Activated naive CD4-positive, alpha-beta T cell treated with anti-CD3 and anti-CD28 coated beads, Interleukin-2, amount 50 U/mL, for 16 hours (primary cell): ENCODE results near the gene LRRC23.

Experiments used
- DNase-seq: peaks from one replicate; pipeline ENCODE4 v3.0.0-alpha.2; 2020

The LRRC23 gene

DNA sequence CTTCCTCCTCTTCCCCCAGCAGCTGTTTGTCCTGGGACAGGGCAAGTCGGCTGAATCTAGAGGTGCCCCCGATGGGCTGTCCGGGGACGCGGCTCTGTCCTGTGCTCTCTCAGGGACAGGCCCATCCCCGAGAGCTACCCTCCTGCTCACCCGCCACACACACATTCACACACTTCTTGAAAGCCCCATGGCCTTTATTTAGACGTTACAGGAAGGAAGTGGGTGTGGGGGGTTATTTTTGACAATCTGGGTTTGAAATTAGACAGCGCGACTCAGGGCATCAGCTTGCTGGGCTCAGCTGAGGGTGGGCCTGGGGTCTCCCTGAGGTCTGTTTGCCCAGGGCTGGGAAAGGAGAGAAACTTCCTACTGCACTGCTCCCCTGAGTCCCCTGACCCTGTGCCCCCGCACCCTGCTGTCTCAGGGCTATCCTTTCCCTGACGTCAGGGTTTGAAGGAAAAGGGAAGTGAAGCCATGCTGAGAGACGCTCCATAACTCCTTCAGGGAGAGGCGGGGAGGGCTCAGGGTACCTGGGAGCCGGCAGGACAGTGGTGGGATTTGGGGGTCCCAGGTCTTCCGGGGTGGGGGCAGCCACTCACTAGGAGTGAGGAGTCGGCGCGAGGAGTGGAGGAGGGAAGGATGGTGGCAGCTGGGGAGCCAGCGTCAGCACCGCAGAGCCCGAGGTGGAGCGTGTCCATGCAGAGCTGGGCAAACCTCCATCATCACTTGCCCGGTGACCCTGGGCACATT, 54.6 kb downstream of the LRRC23 start:
- peak; percentile 61 for DNase-seq

DNA sequence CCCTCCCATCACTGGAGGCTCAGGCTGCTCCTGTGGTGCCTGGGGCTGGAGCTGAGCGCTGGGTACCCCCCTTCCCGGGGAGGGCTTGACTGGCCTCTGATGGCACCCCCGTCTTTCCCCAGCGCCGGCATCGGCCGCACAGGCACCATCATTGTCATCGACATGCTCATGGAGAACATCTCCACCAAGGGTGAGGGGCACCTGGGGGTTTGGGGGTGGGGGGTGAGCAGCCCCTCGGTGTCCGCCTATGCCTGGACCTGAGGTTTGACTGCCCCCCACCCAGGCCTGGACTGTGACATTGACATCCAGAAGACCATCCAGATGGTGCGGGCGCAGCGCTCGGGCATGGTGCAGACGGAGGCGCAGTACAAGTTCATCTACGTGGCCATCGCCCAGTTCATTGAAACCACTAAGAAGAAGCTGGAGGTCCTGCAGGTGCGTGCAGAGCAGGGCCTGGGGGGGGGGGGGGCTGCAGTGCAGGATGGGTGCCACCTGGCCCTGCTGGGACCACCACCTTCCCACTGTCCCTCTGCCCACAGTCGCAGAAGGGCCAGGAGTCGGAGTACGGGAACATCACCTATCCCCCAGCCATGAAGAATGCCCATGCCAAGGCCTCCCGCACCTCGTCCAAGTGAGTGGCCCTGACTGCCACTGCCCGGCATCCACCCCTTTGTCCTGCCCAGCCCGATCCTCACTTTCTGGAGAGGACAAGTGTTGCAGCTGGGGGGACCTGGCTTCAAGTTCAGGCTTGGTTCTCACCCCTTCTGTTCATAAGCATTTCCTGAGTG, 55.4 kb downstream of the LRRC23 start:
- no peak for DNase-seq

DNA sequence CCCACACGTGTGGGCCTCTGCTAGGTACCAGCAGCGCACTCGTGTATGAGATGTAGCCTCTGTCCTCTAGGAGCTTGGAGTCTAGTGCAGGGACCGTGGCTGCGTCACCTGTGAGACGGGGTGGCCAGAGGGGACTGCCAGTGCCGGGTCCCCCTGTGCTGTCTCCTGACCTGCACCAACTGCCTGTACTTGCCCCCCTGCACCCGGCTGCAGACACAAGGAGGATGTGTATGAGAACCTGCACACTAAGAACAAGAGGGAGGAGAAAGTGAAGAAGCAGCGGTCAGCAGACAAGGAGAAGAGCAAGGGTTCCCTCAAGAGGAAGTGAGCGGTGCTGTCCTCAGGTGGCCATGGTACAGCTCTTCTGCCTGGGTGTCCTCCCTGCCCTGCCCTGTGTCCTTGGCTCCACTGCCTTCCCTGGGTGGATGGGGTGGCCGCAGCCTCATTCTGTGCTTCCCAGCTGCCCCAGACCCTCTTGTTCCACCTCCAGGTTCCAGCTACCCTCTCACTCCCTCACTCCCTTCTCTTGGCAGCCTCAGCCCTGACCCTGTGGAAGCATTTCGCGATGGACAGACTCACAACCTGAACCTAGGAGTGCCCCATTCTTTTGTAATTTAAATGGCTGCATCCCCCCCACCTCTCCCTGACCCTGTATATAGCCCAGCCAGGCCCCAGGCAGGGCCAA, 56.1 kb downstream of the LRRC23 start:
- DNase-seq = no peak

DNA sequence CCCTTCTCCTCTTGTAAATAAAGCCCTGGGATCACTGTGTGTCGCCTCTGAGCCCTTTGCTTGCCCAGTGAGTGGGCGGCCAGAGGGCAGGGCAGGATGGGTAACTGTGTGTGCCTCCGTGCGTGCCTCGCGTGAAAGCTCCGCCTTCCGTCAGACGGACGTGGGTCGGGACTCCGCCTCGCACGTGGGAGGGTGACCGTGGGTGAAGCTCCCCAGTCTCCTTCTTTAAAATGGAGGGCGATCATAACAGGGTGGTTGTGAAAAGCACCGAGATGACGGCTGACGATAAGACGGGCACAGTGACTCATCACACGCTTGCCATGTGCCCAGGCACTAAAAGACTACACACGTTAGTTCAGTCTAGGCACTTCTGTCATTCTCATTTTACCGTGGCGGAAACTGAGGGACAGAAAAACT, 56.7 kb downstream of the LRRC23 start:
- peak; percentile 95 for DNase-seq

DNA sequence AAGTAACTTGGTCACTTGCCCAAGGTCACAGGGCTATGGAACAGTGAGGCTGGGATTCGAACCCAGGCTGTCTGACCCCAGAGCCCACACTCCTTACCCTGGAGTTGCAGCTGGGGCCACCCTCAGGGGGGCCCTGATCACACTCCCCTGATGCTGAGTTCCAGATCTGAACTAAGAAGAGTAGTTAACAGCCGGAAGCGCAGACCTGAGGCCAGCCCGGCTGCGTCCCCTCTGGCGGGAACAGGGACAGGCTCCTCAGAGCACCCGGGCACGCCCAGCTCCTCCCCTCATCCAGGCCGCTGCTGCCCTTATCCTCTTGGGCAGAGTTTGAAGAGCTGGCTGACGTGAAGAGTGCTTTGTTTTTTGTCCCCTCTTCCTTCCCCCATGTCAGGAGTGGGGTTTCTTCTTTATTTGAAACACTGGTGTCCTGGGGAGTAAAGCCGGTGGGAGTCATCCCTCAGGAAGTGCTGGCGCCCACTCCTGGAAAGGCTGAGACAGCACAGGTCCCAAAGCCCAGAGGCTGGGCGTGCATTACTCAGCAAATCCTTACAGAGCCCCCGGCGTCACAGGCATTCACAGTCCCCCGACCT, 57.2 kb downstream of the LRRC23 start:
- DNase-seq = peak; percentile 60

DNA sequence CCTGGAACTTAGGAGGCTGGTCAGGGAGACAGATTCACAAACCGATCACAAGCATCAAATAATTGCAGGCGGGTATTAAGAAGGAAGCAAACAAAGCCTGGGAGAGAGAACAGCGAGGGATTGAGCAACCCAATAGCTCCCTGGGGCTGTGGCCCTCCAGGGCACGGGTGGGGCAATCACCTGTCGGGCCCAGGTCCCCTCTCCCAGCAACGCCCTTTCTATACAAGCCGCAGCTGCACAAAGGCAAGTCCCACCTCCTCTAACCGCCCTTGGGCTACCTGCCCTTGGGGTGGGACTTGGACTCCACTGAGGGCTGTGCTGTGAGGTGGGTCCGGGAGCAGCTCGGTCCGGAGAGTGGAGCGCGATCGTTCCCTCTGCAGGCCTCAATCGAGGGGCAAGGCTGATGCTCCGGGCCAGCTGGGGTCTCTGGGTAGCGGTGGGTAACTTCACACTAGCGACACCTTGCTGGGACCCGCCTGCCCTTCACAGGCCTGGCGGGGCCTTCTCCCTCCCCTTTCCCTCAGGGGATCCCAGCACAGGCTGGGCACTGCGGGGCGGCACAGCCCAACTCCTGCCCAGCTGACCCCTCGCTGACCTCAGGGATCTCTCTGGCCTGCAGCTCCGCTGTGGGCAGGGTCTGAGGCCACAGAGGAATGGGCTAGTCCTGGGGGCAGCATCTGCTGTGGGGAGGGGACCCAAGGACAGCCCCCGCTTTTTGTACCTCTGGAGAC, 57.8 kb downstream of the LRRC23 start:
- DNase-seq = no peak

DNA sequence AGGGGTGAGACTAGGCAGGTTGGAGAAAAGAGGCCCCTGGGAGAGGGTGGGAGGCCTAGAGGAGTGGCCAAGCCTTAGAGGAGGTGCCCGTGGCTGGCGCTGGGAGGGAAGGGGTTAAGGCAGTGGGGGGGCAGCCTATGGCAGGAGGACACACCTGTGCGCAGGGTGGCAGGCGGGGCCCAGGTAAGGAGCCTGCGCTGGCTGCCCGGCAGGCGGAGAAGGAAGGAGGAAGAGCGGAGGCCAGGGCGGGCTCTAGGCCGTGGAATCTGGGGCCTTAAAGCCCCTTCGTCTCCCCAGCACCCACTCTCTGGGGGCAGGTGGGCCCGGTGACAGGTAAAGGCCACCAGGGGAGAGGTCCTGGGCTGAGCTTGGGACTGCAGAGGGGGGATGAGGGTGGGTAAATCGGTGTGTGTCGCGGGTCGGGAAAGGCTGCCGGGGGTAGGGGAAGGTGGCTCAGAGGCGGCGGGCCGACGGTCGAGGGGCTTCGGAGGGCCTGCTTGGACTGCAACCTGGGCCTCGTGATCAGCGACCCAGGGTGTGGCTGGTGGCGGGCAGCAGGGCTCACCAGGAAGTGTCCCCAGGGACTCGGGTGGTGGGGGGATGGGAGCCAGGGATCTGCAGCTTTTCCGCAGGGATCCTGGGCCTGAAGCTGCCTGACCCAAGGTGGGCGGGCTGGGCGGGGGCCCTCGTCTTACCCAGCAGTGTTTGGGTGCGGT, 58.6 kb downstream of the LRRC23 start:
- no peak for DNase-seq
